Retina (tissue), 1 donor: Measurements from ENCODE around the gene CHCHD1.
"Not testable (repeated sequence)": the region's sequence is repeated elsewhere in the genome, so short reads cannot be mapped to it uniquely, and the experiment has no call there.

ENCODE experiments used
- DNase-seq: peaks from one replicate; pipeline ENCODE4 v3.0.0-alpha.2; 2016

Gene CHCHD1

DNA sequence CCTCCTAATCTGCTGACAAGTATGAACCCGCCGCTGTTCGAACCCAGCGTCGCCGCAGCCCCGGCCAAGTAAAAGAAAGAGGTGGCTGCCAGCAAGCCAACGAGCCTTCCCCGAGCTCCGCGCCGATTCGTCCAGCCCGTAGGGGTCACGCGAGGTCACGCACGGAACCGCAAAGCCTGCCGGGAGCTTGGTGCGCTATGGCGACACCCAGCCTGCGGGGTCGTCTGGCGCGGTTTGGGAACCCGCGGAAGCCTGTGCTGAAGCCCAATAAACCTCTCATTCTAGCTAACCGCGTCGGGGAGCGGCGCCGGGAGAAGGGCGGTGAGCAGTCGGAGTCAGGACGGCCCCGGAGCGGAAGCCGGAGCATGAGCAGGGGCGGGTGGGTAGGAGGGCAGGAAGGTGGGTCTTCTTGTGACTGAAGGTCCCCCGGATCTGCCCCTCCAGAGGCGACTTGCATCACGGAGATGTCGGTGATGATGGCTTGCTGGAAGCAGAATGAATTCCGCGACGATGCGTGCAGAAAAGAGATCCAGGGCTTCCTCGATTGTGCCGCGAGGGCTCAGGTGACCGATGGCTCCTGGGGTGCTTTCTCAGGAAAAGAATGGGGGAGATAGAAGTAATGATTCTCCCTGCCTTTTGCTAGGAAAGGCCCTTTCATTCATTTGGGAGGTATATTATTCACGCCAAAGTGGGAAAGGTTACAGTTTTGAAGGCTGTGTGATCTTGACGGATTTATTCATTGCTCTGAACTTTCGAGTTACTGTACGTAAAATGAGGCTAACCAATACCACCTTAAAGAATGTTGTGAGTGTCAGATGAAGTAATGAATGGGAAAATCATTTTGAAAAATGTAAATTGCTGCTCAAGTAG lies at the start of gene CHCHD1:
Gene CHCHD1, plus strand, starts transcription at position 170 of the 870 bp plus-strand sequence. Its CDS starts 28 bp downstream, at position 198.
- DNase-seq = peak; percentile 94

DNA sequence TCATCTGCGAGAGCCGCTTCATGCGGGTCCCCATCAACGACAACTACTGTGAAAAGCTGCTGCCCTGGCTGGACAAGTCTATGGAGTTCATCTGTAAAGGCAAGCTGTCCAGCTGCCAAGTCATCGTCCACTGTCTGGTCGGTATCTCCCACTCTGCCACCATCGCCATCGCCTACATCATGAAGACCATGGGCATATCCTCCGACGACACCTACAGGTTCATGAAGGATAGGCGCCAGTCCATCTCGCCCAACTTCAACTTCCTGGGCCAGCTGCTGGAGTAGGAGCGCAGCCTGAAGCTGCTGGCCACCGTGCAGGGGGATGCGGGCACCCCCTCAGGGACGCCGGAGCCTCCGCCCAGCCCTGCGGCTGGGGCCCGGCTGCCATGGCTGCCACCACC lies 49.4 kb upstream of the CHCHD1 start:
- DNase-seq = no peak

DNA sequence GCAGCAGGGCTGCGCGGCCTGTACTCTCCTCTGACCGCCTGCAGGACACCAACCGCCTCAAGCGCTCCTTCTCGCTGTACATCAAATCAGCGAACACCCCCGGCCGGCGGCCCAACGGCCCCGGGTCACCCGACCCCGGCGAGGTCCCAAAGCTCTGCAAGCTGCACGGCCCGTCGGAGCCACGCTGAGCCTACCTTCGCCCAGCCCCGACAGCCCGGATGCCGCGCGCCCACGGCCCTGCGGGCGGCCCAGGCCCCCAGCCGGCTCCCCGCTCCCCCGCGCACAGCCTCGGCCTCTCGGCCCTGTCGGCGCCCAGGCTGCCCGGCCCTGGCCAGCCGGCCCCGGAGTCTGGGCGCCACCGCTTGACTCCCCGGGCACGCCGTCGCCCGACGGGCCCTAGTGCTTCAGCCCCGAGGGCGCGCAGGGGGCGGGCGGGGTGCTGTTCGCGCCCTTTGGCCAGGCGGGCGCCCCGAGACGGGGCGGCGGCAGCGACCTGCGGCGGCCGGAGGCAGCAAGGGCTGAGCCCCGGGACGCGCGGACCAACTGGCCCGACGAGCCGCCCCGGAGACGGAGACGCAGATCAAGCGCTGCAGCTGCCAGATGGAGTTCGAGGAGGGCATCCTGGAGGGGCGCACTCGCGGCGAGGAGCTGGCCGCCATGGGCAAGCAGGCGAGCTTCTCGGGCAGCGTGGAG lies 48.8 kb upstream of the CHCHD1 start:
- DNase-seq = no peak

DNA sequence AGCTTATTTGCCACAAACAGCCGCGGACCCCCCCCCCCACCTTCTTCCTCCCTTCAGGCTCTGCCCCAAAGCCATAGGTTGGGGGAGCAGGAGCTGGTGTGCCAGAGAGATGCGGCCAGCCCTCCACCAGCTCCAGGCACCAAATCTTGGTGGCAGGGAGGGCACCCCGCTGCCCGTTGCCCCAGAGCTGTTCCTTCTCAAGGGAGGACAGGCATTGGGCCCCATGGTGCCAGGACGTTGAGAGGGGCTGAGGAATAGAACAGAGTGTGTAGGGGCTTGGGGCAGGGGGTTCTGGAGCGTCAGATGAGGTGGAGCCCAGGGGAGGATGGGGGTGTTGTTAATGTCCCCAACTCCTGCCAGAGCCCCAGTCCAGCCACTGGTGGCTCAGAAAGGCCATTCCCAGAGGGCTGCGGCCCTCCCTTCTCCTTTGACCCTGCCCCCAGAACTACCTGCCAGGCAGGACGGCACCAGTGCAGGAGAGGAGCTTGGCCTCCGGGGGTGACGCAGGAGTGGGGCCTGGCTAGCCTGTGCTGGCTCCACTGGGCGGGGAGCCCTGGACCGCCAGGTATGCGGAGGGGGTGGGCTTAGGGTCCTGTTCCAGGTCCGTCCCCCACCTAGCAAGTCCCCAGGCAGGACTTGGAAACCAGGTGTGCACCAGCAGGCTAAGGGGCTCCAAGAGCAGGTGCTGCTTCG lies 47.7 kb upstream of the CHCHD1 start:
- DNase-seq = no peak

DNA sequence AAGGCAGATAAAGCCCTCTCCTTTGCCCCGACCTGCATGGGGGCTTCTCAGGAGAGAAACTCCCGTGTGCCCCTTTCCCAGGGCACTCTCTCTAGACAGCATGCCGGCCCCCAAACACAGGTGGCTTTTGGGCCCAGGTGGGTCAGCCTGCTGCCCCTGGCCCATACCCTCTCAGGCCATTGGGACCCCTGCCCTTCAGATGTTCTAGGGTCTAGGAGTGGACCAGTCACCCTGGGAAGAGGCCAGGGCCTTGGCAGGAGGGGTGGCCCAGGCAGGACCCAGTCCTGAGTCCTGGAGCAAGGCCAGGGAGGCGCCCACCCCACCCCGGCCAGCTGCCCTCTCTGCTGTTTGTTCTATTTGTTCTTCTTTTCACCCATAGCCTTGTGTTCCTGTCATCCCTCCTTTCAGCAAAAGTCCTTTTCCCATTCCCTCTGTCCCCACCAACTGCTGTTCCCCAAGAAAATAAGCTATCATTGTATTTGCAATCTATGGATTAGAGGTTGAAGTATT lies 47.0 kb upstream of the CHCHD1 start:
- DNase-seq = no peak

DNA sequence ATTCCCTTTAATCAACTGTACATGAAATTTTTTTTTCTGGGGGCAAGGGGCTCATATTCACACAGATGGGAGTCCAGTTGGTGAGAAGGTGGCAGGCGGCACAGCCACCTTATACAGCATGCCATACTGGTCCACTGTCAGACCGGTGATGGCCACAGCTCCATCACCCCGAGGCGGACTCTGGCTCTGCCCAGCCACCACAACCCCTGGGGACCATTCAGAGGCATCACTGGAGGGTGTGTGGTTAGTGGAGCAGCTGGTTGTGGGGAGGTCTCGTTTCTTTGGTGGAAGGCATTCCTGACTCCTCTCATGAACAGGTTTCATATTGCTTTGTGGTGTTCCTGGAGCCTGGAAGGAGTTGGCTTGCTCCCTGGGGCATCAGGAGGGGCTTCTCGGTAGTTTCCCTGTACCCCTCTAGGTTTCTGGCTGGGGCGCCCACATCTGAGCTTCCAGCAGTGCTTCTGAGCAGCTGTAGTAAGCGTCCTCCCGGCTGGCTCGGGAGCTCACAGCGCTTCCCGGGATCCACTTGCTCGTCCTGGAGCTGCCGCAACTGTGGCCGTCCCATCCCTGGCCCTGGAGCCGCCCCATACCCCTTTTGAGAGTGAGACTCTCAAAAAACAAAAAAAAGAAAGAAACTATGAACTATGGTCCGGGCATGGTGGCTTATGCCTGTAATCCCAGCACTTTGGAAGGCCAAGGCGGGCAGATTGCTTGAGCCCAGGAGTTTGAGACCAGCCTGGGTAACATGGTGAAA lies 41.2 kb upstream of the CHCHD1 start:
- DNase-seq = not testable (repeated sequence)

DNA sequence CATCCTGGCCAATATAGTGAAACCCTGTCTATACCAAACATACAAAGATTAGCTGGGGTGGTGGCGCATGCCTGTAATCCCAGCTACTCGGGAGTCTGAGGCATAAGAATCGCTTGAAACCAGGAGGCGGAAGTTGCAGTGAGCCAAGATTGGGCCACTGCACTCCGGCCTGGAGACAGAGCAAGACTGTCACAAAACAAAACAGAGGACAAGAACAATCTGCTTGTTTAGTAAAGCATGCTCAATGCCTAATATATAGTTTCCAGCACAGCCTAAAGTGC lies 39.5 kb upstream of the CHCHD1 start:
- no peak for DNase-seq

DNA sequence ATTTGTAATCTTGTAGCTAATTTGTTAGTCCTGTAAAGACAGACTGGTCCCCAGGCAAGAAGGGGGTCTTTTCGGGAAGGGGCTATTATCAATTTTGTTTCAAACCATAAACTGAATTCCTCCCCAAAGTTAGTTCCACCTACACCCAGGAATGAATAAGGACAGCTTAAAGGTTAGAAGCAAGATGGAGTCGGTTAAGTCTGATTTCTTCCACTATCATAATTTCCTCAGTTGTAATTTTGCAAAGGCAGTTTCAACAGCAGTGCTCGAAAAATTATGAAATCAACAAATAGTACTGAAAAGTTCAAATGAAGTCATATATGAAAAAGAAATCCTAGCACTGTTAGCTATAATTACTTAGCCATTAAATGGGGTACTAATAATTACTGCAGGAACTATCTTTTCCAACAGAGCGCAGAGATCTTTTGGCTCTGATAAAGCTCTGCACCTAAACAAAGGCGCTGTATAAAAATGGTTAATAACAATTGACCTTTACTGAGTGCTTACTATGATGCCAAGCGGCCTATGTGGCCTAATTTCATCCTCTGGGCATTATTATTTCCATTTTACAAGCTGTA lies 38.4 kb upstream of the CHCHD1 start:
- DNase-seq = no peak

DNA sequence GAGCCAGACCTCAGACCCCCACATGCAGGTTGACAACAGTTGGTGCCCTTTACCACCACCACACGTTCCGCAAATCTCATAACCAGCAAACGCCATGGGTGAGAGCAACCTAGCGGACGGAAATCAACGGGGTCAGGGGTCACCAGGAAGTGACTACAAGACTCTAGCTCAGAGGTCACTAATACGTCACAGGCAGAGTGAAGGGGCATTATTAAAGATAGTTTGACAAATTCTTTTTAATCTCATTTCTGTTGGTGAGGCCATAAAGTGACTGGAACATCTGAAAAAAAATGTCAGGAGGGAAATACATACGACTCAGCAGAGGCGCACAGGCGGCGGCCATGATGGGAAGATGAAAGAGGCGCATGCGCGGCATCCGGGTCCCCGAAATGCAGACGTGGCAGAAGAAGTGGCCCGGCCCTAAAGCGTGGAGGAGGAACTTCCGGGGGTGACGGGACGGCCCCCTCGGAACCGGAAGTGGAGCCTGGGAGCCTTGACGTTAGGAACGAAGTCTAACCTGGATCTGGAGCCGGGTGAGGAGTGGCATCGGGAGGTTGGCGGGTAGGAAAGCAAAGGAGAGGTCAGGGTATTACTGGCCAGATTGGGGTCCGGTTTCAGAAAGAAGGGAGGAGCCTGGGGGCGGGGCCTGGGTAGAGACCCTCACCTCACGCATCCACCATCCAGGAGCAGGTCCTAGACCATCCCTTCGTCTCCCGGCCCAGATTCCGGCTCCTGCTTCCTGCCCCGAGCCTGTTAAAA lies 37.8 kb upstream of the CHCHD1 start, which contains the start of gene SEC24C:
Gene SEC24C, plus strand, starts transcription at position 468 of the 759 bp plus-strand sequence. CDS start 2,461 bp downstream, outside the sequence.
- DNase-seq = peak; percentile 97

DNA sequence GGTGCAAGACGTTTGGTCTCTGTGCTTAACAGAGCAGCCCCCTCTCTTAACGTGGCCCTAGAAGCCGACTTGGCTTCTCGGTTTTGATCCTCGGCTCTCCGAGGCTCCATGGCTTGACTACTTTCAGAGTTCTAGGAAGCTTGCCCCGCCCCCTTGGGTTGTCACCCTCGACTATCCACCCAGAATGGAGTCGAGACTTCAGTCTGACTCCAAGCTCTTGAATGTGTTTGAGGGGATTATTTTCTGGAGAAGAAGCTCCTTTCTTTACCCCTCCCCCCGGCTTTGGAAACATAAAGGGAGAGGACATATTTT lies 37.2 kb upstream of the CHCHD1 start:
- DNase-seq = no peak

DNA sequence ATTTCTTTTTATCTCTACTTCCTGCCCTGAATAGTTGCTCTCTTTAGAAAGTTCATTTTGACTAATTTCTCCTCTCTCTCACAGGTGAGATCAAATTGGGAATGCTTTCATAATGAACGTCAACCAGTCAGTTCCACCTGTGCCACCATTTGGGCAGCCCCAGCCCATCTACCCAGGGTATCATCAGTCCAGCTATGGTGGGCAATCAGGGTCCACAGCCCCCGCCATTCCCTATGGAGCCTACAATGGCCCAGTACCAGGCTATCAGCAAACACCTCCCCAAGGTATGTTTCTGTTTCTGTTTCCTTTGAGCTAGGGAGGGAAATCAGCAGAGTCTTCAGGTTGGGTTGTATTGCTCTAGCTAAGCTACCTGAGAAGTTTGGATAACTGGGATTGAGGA lies 35.1 kb upstream of the CHCHD1 start:
- no peak for DNase-seq

DNA sequence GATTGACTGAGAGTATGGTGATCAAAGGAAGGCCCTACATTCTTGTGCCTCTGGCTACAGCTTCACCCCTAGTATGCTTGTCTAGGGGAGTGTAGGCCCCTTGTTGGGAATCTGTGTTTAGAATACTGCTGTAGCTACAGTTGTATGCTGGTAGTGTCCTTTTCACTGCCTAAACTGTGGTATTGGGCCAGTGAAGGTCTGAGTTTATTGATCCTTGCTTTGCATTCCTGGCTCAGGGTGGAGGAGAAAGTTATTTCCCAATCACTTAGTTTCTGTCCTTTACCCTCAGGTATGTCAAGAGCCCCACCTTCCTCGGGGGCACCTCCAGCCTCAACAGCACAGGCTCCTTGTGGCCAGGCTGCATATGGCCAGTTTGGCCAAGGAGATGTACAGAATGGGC lies 31.0 kb upstream of the CHCHD1 start:
- DNase-seq = no peak

DNA sequence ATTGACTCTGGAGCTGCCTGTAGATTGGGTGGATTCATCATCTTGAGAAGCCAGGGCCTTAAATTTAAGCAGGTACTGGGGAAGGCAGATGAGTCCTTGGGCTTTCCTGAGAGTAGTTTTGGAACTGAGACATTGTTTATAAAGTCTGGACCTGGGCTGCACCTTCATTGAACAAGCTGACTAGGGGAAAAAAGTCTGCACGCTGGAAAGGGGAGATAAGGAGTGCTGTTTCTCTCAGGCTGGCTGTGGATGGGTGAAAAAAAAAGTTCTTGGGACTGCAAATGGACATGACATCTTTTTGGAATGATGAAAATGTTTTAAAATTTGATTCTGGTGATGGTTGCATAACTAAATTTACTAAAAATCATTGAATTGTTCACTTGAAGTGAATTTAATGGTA lies 25.7 kb upstream of the CHCHD1 start:
- no peak for DNase-seq

DNA sequence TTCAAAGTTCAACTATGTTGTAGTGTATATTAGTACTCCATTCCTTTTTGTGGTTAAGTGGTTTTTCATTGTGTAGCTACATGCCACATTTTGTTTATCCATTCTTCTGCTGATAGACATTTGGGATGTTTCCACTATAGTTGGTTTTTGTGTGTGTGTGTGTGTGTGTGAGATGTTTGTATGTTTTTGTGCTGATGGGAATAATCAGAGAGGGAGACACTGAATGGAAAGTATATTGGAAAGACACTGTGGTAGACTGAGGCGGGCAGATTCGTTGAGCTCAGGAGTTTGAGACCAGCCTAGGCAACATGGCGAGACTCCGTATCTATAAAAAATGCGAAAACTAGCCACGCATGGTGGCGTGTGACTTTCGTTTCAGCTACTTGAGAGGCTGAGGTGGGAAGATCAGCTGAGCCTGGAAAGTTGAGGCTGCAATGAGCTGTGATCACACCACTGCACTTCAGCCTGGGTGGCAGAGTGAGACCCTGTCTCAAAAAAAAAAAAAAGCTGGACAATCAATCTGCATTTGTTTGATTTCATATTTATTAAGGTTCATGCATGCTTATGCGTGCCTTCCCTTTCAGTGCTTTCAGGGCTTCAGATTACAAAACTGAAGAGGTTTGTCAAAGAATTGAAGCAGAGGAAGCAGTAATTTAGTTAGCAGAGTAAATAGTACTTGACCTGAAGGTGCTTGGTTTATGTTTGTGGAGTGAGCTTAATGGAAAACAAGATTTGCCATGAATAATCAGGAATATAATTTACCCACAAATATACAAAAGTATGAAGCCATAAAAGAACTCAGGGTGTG lies 22.9 kb upstream of the CHCHD1 start:
- DNase-seq = no peak

DNA sequence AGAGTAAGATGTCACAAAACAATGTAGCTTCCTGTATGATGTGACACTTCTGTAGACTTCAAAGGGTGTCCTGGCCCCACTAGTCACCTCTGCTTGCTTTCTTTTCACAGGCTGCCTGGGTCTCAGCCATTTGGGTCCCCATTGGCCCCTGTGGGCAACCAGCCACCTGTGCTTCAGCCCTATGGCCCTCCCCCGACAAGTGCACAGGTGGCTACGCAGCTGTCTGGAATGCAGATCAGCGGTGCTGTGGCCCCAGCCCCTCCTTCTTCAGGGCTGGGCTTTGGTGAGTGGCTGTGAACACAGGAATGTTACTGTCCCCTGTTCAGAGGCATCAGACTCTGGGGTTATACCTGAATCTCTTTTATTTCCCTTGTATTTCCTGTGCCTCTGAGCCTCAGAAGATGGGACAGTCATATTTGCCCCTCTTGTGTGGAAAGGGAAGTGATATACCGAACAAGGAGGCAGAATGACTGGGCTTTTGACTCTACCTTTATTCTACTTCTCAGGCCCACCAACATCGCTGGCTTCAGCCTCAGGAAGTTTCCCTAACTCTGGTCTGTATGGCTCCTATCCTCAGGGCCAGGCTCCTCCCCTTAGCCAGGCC lies 22.2 kb upstream of the CHCHD1 start:
- DNase-seq = no peak

DNA sequence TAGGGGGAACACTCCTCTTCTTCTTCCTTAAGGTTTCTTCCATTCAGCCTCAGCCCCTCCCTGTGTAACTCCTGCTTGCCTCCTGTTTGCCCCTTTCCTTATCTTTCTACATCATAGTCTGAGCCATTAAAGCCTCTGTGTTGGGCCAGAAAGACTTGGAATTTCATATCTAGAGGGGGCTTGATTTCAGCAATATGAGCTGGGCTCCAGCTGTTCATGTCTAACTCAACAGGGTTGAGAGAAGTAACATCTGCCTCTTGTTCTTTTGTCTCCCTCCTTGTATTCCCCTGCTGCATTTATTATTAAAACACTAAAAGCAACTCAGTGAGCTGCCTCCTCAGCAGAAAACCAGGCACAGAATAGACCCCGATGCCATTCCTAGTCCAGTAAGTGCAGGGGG lies 20.1 kb upstream of the CHCHD1 start:
- no peak for DNase-seq

DNA sequence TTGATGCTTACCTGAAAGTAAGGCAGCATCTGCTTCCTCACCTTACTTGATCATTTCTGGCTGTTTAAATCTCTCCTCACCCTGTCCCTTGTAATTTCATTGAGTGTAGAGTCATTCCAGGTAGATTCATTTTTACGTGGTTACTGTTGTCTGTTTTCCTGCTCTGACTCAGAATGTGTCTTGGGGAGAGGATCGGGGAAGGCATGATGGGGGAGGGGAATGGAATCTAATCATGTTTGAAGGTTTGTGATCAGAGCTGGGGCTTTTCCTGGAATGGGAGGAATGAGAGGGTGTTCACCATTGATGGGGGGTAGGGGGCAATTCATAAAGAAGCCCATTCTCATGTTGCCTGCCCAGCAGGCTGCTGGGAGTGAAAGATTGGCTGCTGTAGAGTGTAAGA lies 18.9 kb upstream of the CHCHD1 start:
- no peak for DNase-seq

DNA sequence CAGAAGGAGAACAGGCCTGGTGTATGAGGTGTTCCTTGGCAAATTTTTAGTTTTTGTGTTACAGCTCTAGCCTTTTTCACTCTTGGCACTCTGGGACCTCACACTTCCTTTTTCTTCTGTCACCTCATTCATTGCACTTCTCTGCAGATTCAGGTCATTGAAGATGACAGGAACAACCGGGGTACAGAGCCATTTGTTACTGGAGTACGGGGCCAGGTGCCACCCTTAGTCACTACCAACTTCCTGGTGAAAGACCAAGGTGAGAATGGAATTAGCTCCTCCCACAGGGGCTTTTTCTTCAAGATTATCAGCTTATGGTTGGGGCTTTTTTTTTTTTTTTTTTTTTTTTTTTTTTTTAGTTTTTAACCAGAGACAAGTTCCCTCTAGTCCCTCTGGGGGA lies 18.5 kb upstream of the CHCHD1 start:
- no peak for DNase-seq

DNA sequence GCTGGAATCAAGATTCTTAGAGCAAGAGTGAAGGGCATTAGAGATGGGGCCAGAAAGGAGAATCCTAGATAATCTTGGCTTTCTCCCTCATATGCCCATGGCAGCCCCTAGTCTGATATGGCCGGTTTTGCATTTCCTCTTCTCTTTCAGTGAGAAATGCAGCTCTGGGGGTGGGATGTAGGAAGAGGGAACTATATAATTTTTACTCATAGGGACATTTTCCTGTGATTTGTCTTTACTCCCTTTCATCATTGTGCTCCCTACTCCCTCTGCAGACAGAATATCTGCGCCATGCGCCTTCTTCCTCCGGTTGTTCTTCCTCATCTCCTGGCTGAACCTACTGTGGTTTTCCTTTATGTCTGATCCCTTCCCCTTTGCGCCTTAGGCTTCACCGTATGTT lies 16.8 kb upstream of the CHCHD1 start:
- no peak for DNase-seq

DNA sequence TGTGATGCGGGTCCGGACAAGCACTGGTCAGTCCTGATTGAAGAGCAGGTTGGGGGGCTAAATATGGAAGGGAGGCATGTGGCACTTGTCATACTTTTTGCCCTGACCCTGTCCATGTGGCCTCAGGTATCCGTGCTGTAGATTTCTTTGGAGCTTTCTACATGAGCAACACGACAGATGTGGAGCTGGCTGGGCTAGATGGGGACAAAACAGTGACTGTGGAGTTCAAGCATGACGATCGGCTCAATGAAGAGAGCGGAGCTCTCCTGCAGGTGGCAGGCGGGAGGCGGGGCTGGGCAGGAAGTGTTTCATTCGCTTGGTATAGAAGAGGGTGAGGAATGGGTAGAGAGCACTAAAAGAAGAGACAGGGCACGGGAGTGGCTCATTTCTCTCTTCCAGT lies 13.0 kb upstream of the CHCHD1 start:
- no peak for DNase-seq

DNA sequence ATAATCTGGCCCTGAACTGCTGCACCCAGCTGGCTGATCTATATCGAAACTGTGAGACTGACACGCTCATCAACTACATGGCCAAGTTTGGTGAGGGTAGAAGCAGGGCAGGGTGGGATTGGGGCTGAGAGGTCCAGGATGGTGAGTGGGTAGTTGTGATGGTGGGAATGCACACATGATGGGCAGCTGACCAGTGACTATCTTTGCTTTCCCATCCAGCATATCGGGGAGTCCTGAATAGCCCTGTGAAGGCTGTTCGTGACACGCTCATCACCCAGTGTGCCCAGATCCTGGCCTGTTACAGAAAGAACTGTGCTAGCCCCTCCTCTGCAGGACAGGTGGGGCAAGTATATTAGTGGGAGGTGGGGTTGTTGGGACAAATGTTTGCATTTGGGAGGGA lies 12.5 kb upstream of the CHCHD1 start:
- no peak for DNase-seq
